NT2/D1 (cell line): ENCODE data around the gene AFAP1L1.

Source experiments
- DNase-seq: peaks from one replicate; pipeline ENCODE4 v3.0.0-alpha.2; 2011; ENCODE audit warnings: low read depth, low spot score
- H3K27me3 ChIP-seq: 2 replicates; pipeline ENCODE4 v1.6.0; 2011; ENCODE audit warnings: mild to moderate bottlenecking; ENCODE audit not compliant: insufficient read length, insufficient read depth
- H3K36me3 ChIP-seq: 2 replicates; pipeline ENCODE4 v1.6.1; 2011; ENCODE audit warnings: mild to moderate bottlenecking, low read length, mixed read lengths; ENCODE audit not compliant: insufficient read depth, insufficient read length
- H3K4me1 ChIP-seq: 2 replicates; pipeline ENCODE4 v1.5.1; 2011; ENCODE audit not compliant: insufficient read depth, insufficient read length
- H3K4me3 ChIP-seq: 2 replicates; pipeline ENCODE4 v1.5.1; 2011; ENCODE audit warnings: low read depth; ENCODE audit not compliant: insufficient read length
- H3K9ac ChIP-seq: 2 replicates; pipeline ENCODE4 v1.6.0; 2011; ENCODE audit warnings: low read depth; ENCODE audit not compliant: insufficient read length
- H3K9me3 ChIP-seq: 2 replicates; pipeline ENCODE4 v1.5.1; 2011; ENCODE audit warnings: mild to moderate bottlenecking, low read length; ENCODE audit not compliant: insufficient read depth
- SUZ12 ChIP-seq: IDR thresholded peaks from 2 replicates; pipeline ENCODE4 v1.6.1; 2011; ENCODE audit not compliant: insufficient read length, insufficient read depth; ENCODE audit errors: extremely low read depth
- YY1 ChIP-seq: IDR thresholded peaks from 2 replicates; pipeline ENCODE4 v1.6.1; 2011; ENCODE audit not compliant: insufficient read length, insufficient read depth
- ZNF274 ChIP-seq: IDR thresholded peaks from 2 replicates; pipeline ENCODE4 v1.6.1; 2011; ENCODE audit warnings: mild to moderate bottlenecking, low read depth, low read length

Gene AFAP1L1

DNA sequence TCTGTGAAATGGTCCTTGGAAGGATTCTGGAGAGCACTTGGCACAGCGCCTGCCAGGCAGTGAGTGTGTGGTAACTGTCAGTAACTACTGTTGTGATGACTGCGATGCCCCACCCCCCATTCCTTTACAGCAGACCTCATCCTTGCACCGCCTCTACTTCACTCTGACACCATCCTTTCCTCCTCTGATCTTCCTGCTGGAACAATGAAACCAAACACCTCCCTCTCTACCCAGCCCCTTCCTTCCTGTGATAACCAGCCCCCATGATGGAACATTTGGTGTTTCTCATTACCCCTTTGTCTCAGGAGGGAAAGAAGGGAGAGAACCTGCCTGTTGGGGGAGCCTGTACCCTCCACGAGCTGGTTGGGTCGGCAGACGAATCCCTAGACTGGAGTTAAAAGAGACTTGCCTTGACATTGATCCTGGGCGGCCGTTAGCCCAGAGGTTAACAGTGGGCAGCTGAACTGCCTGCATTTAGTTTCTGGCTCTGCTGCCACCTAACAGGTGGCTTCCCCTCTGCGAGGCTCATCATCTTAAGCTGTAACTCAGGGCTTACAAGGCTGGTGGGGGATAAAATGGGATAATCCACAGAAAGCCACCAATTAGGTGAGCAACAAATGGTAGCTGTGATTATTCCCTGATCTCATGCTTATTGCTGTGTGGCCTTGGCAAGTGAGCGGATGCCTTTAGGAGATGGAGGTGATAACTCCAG, 39.4 kb downstream of the AFAP1L1 start:
- Histone ChIP-seq H3K9ac (no peak overlapping the region), H3K36me3 (no peaks in the 10 kb centered on the region), H3K9me3 (no peaks in the 10 kb centered on the region), H3K4me3 (no peak overlapping the region), H3K27me3 (no peaks in the 10 kb centered on the region), H3K4me1 (peaks cover 10% of the 10 kb centered on the region)
- TF ChIP-seq ZNF274 (no peak), YY1 (no peak), SUZ12 (no peak)
- DNase-seq = no peak

DNA sequence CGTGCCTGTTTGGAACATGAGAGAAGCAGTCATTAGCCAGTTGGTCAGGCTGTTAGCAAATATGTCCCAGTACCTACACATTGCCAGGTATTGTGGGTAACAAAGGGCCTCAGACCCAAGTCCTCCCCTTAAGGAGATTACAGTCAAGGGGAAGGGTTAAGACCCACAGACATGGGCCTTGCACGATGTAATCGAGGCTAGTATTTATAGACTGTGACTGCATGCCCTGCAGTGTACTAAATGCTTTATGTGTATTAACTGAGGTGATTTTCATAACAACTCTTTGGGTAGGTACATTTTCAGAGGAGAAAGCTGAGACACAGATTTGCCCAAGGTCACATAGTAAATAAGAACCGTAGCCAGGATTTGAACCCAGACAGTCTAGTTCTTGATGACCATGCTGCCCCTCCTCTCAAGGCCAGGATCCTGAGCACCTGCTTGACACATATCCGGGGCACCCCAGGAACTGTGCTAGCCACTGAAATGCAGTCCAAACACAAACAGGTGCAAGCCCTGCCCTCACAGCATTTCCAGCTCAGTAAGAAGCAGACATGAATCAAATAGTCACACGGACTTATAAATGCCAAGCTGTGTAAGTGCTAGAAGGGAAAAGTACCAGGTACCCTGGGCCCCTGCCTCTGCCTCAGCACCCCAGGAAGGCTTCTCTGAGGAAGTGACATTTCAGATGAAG, 41.6 kb downstream of the AFAP1L1 start:
- TF ChIP-seq YY1 (no peak), SUZ12 (no peak), ZNF274 (no peak)
- no peak for DNase-seq
- Histone ChIP-seq H3K4me1 (peaks cover 17% of the 10 kb centered on the region), H3K27me3 (no peaks in the 10 kb centered on the region), H3K9me3 (no peaks in the 10 kb centered on the region), H3K4me3 (no peak overlapping the region), H3K36me3 (no peaks in the 10 kb centered on the region), H3K9ac (no peak overlapping the region)

DNA sequence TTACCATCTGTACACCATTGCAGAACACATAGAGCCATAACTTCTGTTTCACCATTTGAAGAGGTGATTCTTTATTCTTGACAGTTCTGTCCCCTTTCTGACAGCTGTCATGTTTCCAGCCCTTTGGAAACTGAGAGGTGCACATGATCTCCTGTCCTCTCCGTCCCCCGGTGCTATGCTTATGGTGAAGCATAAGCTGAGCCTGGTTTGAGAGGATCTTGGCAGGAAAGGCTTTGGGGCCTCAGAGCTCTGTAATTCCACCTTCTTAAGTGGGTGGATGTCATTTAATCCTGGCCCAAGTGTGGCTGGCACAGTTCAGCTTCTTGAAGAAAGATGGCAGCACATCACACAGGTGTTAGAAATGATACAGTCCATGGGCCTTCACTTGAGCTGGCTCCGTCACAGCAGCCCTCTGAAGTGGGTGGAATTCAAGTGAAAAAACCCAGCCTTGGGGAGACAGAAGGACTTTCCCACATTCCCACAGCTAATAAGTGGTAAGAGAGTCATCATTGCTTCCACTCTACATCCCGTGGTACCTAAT, 43.0 kb downstream of the AFAP1L1 start:
- H3K36me3 ChIP-seq = peaks cover 3% of the 10 kb centered on the region
- H3K9me3 ChIP-seq = no peaks in the 10 kb centered on the region
- no peaks in the 10 kb centered on the region for H3K27me3 ChIP-seq
- no peak for TF ChIP-seq ZNF274
- no peak for TF ChIP-seq SUZ12
- no peak for TF ChIP-seq YY1
- peaks cover 17% of the 10 kb centered on the region for H3K4me1 ChIP-seq
- H3K4me3 ChIP-seq = no peak overlapping the region
- no peak for DNase-seq
- H3K9ac ChIP-seq = no peak overlapping the region

DNA sequence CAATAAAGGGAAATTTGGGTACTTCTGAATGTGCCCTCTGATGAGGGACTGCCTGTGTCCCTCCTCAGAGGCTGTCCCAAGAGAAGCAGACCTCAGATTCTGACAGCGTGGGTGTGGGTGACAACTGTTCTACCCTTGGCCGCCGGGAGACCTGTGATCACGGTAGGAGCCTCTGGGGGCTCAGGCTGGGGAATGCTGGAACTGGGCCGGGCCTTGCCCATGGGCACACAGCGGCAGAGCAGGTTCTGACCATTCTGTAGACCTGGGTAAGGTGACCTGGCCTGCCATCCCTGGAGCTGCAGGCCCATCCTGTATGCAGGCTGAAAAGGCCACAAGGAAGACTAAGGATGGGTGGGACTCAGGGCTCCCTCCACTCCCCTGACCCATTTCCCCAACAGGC, 44.1 kb downstream of the AFAP1L1 start:
- no peaks in the 10 kb centered on the region for H3K9me3 ChIP-seq
- TF ChIP-seq SUZ12 (no peak), YY1 (no peak), ZNF274 (no peak)
- H3K9ac ChIP-seq = no peak overlapping the region
- H3K36me3 ChIP-seq = peaks cover 9% of the 10 kb centered on the region
- H3K27me3 ChIP-seq = no peaks in the 10 kb centered on the region
- H3K4me3 ChIP-seq = no peak overlapping the region
- DNase-seq = no peak
- peaks cover 14% of the 10 kb centered on the region for H3K4me1 ChIP-seq

DNA sequence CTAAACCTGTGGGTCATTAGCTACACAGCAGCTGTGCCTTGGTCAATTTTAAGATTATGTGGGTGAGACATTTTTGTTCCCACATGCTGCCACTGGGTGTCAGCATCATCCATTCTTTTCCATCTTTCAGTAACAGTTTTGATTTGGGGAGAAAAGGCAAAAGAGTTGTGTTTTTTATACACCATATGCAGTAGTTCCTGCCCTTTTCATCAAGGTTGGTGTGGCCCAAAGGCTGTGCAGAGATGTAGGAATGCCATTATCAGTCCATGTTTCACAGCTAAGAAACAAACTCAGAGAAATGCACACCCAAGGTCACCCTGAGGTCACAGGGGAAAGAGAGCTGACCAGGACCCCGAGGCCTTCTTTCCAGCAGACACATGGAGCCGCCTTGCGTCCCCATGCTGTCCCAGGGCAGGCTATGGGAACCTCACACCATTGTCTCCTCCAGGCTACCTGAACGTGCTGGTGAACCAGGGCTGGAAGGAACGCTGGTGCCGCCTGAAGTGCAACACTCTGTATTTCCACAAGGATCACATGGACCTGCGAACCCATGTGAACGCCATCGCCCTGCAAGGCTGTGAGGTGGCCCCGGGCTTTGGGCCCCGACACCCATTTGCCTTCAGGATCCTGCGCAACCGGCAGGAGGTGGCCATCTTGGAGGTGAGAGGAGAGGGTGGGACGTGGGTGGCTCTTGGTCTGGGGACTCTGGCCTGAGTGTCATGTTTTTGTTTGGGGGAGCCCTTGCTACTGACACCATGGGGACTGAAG, 45.8 kb downstream of the AFAP1L1 start:
- TF ChIP-seq ZNF274 (no peak), YY1 (no peak), SUZ12 (no peak)
- H3K27me3 ChIP-seq = no peaks in the 10 kb centered on the region
- no peak overlapping the region for H3K4me3 ChIP-seq
- H3K36me3 ChIP-seq = peaks cover 9% of the 10 kb centered on the region
- H3K4me1 ChIP-seq = peaks cover 7% of the 10 kb centered on the region
- H3K9ac ChIP-seq = no peak overlapping the region
- no peak for DNase-seq
- no peaks in the 10 kb centered on the region for H3K9me3 ChIP-seq

DNA sequence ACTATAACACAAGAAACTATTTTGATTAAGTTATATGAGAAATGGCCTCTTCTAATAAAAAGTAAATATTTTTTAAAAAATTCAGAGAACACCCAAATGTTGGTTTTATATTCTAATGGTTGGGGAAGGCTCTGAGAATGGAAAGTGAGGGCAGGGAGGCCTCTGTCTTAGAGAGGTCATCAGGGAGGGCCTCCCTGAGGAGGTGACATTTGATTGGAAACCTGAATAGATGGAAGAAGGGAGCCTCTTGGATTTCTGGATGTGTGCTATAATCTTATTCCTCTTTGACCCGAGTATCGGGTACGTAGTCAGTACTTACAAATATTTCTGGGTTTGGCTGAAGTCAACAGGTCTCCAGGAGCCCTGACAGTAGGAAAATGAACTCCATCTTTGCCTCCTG, 47.5 kb downstream of the AFAP1L1 start:
- TF ChIP-seq ZNF274 = no peak
- no peak for TF ChIP-seq SUZ12
- TF ChIP-seq YY1 = no peak
- Histone ChIP-seq H3K36me3 (peaks cover 9% of the 10 kb centered on the region), H3K4me1 (peaks cover 7% of the 10 kb centered on the region), H3K9me3 (no peaks in the 10 kb centered on the region), H3K9ac (no peak overlapping the region), H3K27me3 (no peaks in the 10 kb centered on the region), H3K4me3 (no peak overlapping the region)
- DNase-seq = no peak
